ENCODE data around the gene EBNA1BP2. TPM values are rescaled to one million over a fixed set of nuclear protein-coding genes. Genes with fewer than 3 reads are reported as not detected.

The EBNA1BP2 gene
- total and polyA plus RNA-seq, 2 donors (not counting 1 experiment from before 2014, with no cell fraction given): 10.1 to 27.4 TPM

DNA sequence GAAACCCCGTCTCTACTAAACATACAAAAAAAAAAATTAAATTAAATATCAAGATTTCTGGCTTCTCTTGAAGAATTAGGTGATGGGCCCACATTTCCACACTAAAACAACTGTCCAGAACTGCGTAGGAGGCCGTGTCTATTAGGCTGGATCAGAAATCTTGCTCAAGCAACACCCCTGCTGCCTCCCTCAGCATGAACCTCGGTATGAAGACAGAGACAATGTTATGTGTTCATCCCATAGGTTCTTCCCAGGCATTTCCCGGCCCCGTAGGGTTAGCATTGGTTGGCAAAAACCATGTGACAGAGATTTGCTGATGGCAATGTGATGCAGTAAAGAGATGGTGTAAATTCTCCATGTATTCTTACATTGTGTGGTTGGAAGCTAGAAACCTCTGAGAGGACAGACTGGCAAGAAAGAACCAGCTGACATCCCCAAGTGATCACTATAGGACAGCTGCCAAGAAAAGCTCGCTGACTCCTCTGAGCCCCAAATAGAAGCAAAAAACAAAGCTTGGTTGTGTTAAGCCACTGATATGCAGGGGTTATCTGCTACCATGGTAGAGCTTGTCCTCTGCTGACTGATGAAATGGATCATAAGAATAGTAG lies 34.5 kb downstream of the EBNA1BP2 start:
- WGBS (ENCODE audit: insufficient coverage): 94% methylated on average over 3 of the region's 7 CpGs
- ChIA-PET POLR2A (no interaction called here), CTCF (no interaction called here)
- H3K27me3 Mint-ChIP-seq: peaks cover 48% of the 10 kb centered on the region
- no peaks in the 10 kb centered on the region for H4K20me1 ChIP-seq (ENCODE audit: control insufficient read depth, insufficient read depth, low read length, poor library complexity, severe bottlenecking)
- peaks cover 0 to 5% (median 5%) of the 10 kb centered on the region in 3 donors for H3K9me3 ChIP-seq (ENCODE audit: control extremely low read depth in 1 of 3, control insufficient read depth in 2 of 3, insufficient read depth in 1 of 3, low read length in 2 of 3)
- DNase-seq: no peak
- no peak overlapping the region for H2AFZ ChIP-seq (ENCODE audit: insufficient read depth, low read depth, low read length, poor library complexity, severe bottlenecking)
- H3K27ac ChIP-seq (ENCODE audit: low read length in 2 of 2): no peak overlapping the region
- H3K4me1 Mint-ChIP-seq: no peaks in the 10 kb centered on the region
- H3K9me3 Mint-ChIP-seq (ENCODE audit: insufficient read depth): peaks cover 9% of the 10 kb centered on the region
- no peak for TF ChIP-seq EZH2 (IDR thresholded peaks at IDR 0.05; ENCODE audit: borderline replicate concordance, insufficient read depth, low read depth, low read length, poor library complexity, severe bottlenecking)
- TF ChIP-seq, protein P1, sequence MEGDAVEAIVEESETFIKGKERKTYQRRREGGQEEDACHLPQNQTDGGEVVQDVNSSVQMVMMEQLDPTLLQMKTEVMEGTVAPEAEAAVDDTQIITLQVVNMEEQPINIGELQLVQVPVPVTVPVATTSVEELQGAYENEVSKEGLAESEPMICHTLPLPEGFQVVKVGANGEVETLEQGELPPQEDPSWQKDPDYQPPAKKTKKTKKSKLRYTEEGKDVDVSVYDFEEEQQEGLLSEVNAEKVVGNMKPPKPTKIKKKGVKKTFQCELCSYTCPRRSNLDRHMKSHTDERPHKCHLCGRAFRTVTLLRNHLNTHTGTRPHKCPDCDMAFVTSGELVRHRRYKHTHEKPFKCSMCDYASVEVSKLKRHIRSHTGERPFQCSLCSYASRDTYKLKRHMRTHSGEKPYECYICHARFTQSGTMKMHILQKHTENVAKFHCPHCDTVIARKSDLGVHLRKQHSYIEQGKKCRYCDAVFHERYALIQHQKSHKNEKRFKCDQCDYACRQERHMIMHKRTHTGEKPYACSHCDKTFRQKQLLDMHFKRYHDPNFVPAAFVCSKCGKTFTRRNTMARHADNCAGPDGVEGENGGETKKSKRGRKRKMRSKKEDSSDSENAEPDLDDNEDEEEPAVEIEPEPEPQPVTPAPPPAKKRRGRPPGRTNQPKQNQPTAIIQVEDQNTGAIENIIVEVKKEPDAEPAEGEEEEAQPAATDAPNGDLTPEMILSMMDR (IDR thresholded peaks at IDR 0.05): no peak
- H3K4me1 ChIP-seq (ENCODE audit: control insufficient read depth in 2 of 2, insufficient read depth in 2 of 2, low read length in 2 of 2): no peaks in the 10 kb centered on the region
- no peak for ATAC-seq (ENCODE audit: low read depth)
- H3K4me3 Mint-ChIP-seq: no peak overlapping the region
- no peaks in the 10 kb centered on the region for H3K36me3 ChIP-seq (replicated peaks in 1 of 2; ENCODE audit: control extremely low read depth in 1 of 2, control insufficient read depth in 1 of 2, extremely low read depth in 1 of 2, insufficient read depth in 2 of 2, low read length in 1 of 2)
- H3K4me3 ChIP-seq (ENCODE audit: control extremely low read depth in 1 of 5, extremely low read depth in 1 of 5, insufficient read depth in 1 of 5, low read depth in 2 of 5, low read length in 4 of 5): no peak overlapping the region
- H3K27ac Mint-ChIP-seq: no peak overlapping the region
- no peaks in the 10 kb centered on the region for H3K79me2 ChIP-seq (ENCODE audit: control insufficient read depth, insufficient read depth, low read length)
- H3K27me3 ChIP-seq (replicated peaks in 1 of 4; ENCODE audit: control extremely low read depth in 1 of 4, control insufficient read depth in 3 of 4, insufficient read depth in 4 of 4, low read length in 3 of 4): peaks cover 0 to 10% (median 4%) of the 10 kb centered on the region in 4 experiments
- intact Hi-C loops (cut with micrococcal nuclease): no loop called here
- no peak overlapping the region for H3K9ac ChIP-seq (ENCODE audit: low read length)
- H3K4me2 ChIP-seq (replicated peaks; ENCODE audit: low read depth, low read length, poor library complexity, severe bottlenecking): no peak overlapping the region

DNA sequence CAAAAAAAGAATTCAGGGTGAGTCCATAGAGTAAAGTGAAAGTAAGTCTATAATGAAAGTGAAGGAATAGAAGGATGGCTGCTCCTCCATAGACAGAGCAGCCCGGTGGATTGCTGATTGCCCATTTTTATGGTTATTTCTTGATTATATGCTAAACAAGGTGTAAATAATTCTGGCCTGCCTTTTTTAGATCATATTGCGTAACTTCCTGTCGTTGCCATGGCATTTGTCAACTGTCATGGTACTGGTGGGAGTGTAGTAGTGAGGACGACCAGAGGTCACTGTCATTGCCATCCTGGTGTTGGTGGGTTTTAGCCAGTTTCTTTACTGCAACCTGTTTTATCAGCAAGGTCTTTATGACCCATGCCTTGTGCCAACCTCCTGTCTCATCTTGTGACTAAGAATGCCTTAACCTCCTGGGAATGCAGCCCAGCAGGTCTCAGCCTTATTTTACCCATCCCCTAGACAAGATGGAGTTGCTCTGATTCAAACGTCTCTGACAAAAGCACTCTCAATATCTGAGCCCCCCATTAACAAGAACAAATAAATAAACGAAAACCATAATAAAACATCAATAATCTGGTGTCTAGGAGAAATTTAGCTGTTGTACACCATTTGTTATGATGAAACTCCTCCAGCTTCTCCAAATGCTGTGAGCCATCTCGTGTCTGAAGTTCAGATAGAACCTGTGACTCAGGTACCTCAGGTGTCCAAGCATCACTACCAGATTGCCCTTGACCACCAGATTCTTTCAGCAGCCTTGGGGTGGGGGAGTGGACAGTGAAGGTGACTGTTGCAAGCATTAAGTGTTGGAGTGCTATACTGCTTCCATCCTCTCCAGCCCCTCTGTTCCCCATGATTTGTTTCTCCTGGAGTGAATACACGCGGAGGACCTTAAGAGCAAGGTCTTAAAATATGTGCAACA lies 36.0 kb downstream of the EBNA1BP2 start:
- Mint-ChIP-seq H3K4me1 (no peaks in the 10 kb centered on the region), H3K27me3 (peaks cover 44% of the 10 kb centered on the region), H3K4me3 (no peak overlapping the region), H3K9me3 (ENCODE audit: insufficient read depth) (peaks cover 9% of the 10 kb centered on the region), H3K27ac (no peak overlapping the region)
- Histone ChIP-seq H3K4me3 (ENCODE audit: control extremely low read depth in 1 of 5, extremely low read depth in 1 of 5, insufficient read depth in 1 of 5, low read depth in 2 of 5, low read length in 4 of 5) (no peak overlapping the region), H2AFZ (ENCODE audit: insufficient read depth, low read depth, low read length, poor library complexity, severe bottlenecking) (no peak overlapping the region), H3K36me3 (replicated peaks in 1 of 2; ENCODE audit: control extremely low read depth in 1 of 2, control insufficient read depth in 1 of 2, extremely low read depth in 1 of 2, insufficient read depth in 2 of 2, low read length in 1 of 2) (no peaks in the 10 kb centered on the region), H3K4me1 (ENCODE audit: control insufficient read depth in 2 of 2, insufficient read depth in 2 of 2, low read length in 2 of 2) (no peaks in the 10 kb centered on the region), H3K4me2 (replicated peaks; ENCODE audit: low read depth, low read length, poor library complexity, severe bottlenecking) (no peak overlapping the region), H4K20me1 (ENCODE audit: control insufficient read depth, insufficient read depth, low read length, poor library complexity, severe bottlenecking) (no peaks in the 10 kb centered on the region), H3K79me2 (ENCODE audit: control insufficient read depth, insufficient read depth, low read length) (no peaks in the 10 kb centered on the region), H3K27ac (ENCODE audit: low read length in 2 of 2) (no peak overlapping the region), H3K9me3 (ENCODE audit: control extremely low read depth in 1 of 3, control insufficient read depth in 2 of 3, insufficient read depth in 1 of 3, low read length in 2 of 3) (peaks cover 0 to 5% (median 5%) of the 10 kb centered on the region in 3 donors), H3K27me3 (replicated peaks in 1 of 4; ENCODE audit: control extremely low read depth in 1 of 4, control insufficient read depth in 3 of 4, insufficient read depth in 4 of 4, low read length in 3 of 4) (peaks cover 0 to 10% (median 5%) of the 10 kb centered on the region in 4 experiments), H3K9ac (ENCODE audit: low read length) (no peak overlapping the region)
- ChIA-PET CTCF (no interaction called here), POLR2A (no interaction called here)
- no peak for DNase-seq
- no peak for ATAC-seq (ENCODE audit: low read depth)
- TF ChIP-seq EZH2 (IDR thresholded peaks at IDR 0.05; ENCODE audit: borderline replicate concordance, insufficient read depth, low read depth, low read length, poor library complexity, severe bottlenecking): no peak
- TF ChIP-seq, protein P1 (IDR thresholded peaks at IDR 0.05): no peak
- WGBS (ENCODE audit: insufficient coverage): 90% methylated on average over 4 of the region's 9 CpGs
- intact Hi-C loops (cut with micrococcal nuclease): no loop called here

Measured in B cell (primary cell).